NCI-H1694 treated with DMSO at 0.1 percent for 48 hours (cell line): Measurements from ENCODE around the gene HIVEP1.
"Not testable (repeated sequence)": the region's sequence is repeated elsewhere in the genome, so short reads cannot be mapped to it uniquely, and the experiment has no call there.

Source experiments
- DNase-seq: peaks from one replicate; lab custom pipeline; 2025; lab: John Stamatoyannopoulos, UW

Gene HIVEP1

DNA sequence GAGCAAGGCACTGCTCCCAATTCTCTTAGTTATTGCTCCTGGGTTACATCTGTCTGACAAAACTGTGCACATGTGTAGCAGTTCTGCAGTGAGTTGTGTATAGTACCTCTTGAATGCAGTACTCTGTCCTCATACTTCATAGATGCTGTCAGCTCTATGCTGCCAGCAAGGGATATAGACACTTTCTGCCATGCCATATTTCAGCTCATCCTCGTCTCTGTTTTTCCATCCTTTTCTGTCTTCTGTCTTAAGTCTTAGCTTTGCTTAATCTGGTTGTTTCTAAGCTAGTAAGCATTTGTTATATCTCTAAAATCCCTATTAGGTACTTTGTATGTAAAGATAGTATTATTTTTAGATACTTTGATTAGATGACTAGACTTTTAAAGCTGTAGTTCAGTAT lies 76.4 kb downstream of the HIVEP1 start:
- DNase-seq: no peak

DNA sequence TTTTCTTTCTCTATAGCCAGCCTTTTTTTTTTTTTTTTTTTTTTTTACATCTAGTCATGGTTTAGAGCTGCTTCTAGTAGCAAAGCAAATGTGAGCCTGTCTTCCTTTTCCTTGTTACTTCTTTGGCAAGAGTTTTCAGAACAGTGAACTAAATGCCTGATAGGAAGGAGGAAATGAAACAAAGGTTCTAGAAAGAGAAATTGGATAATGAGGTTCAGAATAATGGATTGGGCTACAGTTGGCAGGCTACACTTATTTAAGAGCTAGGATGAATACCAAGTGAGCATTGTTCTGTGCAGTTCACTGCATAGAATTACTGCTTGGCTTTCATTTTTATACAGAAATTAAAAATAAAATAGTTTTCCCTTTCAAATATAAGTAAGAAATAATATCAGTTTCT lies 78.6 kb downstream of the HIVEP1 start:
- no peak for DNase-seq

DNA sequence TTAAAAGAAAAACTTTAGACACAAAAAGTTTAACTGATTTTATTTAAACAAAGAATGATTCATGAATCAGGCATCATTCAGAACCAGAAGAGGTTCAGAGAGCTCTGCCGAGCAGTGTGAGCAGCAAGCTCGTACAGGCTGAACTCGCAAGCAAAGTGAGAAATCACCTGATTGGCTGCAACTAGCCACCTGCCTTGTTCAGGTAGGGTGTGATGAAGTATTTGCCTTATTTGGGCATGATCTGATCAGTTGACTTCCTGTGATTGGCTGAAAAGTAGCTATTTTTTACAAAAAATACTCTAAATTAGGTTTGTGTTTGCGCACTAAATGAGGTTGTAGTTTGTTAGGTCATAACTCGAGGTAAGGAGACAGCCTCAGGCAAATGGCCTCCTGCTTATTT lies 80.7 kb downstream of the HIVEP1 start:
- no peak for DNase-seq

DNA sequence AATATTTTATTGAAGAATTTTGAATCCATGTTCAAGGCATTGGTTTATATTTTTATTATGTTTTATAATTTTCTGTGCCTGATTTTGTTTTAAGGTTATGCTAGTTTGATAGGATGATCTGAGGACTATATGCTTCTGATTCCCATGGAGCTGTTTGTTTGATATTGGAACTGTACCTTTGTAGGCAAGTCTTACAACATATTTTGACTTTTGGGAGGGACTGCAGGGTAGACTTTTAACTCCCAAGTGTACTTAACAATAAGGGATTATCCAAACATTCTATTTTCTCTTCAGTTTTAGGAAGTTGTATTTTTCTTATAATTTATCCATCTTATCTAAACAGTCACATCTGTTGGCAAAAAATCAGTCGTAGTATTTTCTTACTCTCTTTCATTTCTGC lies 82.6 kb downstream of the HIVEP1 start:
- no peak for DNase-seq

DNA sequence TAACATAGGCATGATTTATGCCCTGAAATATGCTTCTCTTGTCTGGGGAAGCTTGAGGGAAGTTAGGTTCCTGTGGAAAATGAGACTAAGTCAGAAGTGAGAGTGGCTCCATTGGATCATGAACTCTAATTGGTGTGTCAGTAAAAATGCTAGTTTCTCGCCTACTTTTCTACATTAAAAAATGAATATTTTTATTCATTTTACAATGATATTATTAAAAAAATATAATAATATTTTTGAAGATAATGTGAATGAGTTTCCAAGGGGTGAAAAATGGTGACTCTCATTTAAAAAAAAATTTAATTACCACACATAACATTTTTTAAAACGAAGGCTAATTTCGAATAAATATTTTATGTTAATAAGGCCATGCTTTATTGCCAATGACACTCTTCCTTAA lies 84.2 kb downstream of the HIVEP1 start:
- DNase-seq: no peak

DNA sequence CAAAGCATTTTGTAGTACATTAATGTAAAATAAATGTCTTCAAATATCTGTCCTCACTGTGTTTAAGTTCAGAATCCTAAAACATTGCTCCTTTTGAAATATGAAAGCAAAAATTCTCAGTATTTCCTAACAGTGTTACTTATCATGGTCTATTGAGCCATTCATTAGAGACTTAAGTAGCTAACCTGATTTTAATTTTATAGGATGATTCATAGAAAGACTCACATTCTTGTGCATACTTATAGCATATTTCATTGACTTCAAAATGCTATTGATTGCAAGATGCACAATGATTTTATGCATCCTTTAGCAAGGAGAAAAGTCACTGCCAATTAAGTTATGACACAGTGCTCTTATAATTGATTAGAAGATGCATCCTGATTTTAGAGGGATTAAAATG lies 85.7 kb downstream of the HIVEP1 start:
- no peak for DNase-seq

DNA sequence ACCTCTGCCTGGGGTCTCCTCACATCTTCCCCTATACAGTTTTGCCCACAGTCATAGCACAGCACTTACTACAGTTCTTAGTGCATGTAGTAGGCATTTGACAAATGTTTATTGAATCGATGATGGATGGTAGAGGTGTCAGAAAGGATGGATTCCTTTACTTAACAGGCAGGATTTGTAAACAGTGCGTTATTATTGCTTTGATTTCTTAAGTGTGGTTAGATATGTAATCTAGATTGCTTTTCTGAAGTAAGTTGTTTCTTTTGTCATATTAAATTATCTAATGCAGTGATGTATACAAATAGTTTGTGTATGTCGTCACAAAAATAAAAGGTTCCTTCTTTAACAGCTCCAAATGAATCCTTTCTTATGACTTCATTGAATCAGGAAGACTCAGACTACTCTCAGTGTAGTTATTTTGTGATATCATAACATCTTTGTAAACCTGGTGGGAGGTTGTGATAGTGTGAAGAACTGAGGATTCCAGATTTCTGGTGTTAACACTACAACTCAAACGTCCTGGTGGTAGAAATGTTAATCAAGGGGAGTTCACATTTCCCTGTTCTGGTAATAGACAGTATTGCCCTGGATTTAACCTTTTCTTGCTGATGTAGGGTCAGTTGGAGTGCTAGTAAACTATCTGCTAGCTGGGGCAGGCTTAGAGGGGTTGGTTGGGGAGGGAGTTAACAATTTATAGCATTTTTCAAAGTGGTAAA lies 87.7 kb downstream of the HIVEP1 start:
- DNase-seq: no peak

DNA sequence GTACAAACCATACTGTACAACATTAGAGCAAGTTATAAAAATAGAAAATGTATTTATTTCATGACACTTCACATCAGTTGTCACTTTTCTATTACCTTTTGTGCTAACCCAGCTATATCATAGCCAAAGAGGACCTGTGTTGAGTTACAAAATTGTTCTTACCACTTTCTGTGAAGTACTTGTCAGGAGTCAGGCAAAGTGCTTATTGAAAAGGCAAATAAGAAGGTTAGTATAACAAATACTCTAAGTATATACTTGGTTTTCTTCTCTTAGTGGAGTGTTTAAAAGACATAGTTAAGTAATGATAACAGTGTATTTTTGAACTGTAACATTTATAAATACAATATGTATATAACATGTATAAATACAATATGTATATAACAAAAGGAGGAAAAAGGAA lies 88.9 kb downstream of the HIVEP1 start:
- no peak for DNase-seq

DNA sequence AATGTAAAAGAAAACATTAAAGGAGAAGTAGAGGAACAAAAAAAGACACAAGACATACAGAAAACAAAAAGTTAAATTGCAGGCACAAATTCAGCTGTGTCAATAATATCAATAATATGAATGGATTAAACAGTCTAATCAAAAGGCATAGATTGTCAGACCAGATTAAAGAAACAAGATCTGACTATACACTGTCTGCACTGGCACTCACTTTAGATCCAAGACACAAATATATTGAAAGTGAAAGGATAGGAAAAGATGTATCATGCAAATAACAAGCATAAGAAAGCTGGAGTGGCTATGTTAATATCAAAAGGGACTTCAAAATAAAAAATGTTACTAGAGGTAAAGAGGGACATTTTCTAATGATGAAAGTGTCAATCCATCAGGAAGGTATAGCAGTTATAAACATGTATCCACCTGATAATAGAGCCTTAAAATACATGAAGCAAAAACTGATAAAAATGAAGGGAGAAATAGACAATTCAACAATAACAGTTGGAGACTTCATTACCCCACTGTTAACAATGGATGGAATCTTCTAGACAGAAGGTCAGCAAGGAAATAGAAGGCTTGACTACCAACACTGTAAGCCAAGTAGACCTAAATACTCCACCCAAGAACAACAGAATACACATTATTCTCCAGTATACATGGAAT lies 89.7 kb downstream of the HIVEP1 start:
- no peak for DNase-seq

DNA sequence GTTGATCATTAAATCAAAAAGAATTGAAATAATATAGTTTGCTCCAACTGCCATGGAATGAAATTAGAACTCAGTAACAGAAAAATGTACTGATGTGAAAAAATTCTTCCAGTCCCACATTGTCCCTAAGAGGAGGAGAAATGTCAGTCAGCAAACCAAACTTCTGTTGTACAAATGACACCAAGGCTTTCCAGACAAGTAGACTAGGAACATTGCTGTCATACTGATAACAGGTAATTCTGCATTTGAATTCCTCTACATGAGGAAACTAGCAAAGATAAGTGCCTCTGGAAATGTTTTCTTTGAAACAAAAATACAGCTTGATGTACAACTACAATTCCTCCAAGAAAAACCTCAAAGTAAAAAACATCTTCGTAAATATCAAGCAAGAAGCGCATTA lies 90.2 kb downstream of the HIVEP1 start:
- DNase-seq: no peak

DNA sequence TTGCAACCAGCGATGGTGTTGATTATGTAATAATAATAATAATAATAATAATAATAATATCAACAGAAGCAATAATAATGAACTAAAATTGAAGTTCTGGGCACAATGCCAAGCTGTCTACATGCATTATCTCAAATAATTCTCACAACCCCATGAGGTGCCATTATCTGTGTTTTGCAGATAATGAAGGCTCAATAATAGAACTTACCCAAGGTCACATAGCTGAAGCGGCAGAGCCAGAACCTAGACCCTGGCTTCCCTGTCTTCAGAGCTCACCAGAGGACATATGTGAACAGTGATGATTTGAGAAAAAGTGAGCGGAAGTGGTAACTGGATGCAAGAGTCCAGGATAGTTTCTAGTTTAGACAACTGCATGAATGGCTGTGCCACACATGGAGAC lies 91.0 kb downstream of the HIVEP1 start:
- DNase-seq: no peak

DNA sequence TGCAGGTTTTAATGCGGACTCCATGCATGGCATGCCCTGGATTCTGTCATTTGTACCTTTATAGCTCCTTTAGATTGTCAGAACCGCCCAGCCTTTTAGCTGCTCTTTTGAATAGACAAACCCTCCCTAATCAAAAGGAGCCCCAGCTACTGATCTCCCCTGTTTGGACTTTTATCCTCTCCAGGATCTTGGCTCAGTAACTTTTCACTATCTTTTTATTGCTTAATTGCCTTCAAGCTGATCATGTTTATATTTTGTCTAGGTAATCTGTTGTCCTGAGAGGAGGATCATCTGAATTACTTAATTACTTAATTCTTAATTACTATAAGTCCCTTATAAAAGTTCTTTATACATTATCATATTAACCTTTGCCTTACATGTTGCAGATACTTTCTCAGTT lies 93.2 kb downstream of the HIVEP1 start:
- no peak for DNase-seq

DNA sequence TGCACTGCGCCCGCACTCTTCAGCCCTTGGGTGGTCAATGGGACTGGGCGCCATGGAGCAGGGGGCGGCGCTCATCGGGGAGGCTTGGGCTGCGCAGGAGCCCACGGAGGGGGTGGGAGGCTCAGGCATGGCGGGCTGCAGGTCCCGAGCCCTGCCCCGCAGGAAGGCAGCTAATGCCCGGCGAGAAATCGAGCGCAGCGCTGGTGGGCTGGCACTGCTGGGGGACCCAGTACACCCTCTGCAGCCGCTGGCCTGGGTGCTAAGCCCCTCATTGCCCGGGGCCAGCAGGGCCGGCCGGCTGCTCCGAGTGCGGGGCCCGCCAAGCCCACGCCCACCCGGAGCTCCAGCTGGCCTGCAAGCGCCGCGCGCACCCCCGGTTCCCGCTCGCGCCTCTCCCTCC lies 96.3 kb downstream of the HIVEP1 start:
- not testable (repeated sequence) for DNase-seq

DNA sequence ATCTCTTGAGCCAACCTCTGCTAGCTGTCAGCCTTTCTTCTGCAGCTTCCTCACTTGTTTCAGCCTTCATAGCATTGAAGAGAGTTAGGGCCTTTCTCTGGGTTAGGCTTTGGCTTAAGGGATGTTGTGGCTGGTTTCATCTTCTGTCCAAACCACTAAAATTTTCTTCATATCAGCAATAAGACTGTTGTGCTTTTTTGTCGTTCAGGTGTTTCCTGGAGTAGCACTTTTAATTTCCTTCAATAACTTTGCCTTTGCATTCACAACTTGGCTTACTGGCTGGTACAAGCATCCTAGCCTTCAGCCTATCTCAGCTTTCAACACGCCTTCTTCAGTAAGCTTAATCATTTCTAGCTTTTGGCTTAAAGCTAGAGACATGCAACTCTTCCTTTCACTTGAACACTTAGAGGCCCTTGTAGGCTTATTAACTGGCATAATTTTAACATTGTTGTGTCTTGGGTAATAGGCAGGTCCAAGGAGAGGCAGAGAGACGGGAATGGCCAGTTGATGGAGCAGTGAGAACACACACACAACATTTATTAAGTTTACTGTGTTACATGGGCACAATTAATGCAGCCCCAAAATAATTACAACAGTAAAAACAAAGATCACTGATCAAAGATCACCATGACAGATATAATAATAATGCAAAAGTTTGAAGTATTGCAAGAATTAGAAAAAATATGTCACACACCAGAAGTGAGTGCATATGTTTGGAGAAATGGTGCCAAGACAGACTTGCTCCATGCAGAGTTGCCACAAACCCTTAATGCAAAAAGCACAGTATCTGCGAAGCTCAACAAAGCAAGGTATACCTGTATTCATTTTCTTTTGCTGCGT lies 98.6 kb downstream of the HIVEP1 start:
- DNase-seq: no peak

DNA sequence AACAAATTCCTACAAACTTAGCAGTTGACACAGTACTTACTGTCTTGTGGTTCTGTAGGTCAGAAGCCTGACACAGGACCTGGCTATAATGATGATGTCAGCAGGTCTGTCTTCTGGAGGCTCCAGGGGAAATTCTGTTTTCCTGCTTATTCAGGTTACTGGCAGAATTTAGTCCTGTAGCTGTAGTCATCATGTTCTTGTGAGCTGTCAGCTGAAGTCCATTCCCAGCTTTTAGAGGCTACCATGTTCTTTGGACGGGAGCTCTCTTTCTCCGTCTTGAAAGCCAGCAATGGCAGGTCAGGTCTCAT lies 99.2 kb downstream of the HIVEP1 start:
- DNase-seq: no peak

DNA sequence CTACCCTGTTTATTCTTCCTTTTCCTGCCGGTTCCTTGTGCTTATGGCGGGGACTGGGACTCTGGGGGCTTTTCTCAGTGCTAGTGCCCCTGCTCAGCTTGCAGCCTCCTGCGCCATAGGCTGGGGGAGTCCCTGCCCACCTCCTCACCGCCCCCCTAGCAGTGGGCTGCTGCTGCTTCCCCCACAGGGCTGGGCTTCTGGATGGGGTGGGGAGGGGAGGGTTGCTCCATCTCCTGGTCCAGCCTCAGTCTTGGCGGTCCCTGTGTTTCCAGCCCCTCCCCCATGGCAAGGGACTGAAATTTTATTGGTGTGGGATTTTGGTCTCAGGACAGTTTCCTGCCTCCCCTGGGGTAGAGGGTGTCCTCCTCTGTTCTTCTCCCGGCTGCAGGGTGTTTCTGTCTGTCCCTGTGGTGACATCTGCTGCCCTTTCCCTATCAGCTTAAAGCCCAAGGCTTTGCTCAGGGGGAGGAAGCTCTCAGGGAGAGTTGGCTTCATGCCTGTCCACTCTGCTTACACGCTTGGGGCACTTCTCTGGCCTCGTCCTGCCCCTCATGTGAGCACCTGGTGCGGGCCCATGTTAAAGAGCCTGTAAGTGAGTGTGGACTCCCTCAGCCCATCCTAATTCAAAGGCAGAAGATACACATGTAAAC lies 100.6 kb downstream of the HIVEP1 start:
- no peak for DNase-seq

DNA sequence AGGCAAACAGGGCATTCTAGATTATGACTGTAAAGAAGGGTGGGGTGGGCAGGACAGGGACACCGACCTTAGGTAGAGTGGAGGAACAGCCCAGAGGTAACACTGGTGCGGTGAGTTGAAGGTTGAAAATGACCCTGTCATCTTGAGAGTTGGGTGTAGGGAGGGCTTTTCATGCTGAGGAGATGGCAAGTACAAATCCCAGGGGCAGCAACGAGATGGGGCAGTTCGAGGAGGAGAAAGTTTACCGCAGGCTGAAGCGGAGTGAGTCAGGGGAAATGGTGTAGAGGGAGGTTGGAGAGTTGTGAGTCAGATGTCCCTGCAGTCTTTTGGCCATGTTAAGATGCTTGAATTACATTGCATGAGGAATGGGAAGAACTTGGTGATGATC lies 101.1 kb downstream of the HIVEP1 start:
- no peak for DNase-seq

DNA sequence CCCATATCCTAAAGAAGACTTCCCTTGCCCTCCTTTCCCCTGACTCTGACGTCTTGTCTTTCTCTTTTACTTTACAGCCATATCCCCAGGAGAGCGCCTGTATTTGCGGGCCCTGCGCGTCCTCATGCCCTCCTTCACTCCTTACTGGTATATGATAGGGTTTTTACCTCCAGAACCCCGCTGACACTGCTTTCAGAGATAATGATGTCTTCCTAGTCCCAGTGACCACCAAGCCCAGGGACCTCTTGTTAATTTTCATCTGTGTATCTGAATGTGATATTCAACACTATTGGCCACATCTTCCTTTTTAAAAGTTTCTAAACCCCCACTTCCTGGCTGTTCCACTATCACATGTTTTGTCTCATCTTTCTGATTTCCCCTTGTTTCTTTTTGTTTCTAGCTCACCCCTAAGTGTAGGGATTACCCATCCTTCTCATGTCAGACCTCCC lies 102.0 kb downstream of the HIVEP1 start:
- DNase-seq: no peak

DNA sequence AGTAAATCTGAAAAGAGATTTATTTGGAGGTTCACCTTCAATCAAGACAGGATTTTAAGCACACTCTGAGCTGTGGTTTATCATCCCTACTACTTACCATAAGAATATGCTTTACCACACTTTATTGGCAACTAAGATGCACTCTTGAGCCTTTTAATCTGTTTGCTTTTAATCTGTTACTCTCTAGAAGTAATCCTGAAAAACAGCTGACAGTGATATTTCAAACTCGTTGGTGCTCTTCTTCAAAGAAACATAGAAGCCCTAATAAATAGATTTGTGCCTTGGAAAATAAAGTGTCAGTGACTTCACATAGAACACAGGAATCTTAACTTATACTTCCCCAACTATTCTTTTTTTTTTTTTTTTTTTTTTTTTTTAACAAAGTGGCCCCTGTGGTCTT lies 102.9 kb downstream of the HIVEP1 start:
- DNase-seq: no peak

DNA sequence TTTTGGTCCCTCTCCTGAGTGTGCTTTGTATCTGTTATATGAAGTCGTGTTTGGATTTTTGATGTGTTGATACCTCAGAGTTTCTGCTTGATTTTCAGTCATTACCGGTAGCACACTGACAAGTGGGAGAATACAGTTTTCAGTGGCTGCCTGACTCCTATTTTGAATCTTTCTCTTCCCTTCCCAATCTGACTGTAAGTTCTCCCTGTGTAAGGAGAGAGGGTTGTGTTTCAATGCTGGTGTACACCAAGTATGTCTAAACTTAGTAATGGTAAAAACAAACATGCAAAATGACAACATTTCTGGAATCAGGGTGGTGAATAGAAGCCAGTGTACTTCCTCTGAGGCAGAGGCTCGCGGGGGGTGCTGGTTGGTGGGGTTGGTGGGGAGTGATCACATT lies 103.4 kb downstream of the HIVEP1 start:
- DNase-seq: no peak

DNA sequence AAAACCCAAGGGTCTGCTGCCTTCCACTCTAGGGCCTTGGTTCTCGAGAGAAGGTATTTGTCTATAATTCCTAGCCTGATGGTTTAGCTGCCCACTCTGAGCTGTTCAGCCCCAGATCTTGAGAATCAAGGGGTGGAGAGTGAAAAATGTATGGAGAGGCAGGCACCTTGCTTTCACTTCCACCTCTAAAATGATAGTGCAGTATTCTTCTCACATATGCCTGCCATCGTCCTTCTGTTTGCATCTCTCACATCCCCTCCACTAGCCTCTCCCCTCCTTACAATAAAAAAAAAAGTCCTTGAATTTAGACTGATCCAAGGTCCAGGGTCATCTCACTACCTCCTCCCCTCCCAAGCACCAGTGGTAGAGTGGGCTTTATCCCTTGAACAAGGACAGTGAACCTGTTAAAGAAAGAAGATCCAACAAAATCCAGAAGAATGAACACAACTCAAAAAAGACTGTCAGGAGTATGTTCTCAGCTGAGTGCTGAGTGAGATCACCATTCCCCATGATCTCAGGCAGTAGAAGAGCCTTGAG lies 104.2 kb downstream of the HIVEP1 start:
- DNase-seq: no peak

DNA sequence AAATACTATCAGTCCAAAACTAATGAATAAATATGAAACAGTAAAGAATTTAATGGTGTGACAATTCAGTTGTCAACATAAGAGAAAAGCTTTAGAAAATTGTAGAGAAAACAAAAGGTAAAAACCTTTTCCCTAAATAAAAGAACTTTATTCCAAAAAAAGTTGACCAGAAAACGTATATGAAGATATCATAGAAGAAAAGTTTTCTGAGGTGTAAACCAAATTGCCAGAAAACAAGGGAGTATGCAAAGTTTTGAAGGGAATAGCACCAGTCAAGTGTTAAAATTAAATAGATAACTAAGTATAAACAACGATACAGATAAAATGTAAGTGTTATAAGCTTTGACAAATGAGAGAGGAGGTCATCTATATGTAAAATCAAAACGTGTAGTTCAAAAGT lies 104.9 kb downstream of the HIVEP1 start:
- no peak for DNase-seq

DNA sequence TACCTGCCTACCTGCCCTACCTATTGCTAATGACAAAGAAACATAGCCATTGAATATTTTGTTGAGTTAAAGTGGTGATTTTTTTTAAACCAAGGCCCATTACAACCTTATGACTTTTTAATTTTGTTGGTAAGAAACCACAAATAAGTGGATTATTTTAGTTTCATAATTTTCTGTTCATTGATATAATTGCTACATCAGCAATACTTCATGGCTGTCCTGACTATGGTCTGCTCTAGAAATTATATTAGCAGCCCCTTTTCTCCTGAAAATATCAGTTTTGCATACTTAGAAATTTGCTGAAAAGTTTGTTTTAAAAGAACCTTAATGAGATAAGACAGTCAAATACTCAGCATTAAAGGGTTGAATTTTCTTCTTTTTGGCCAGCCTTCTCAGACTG lies 106.5 kb downstream of the HIVEP1 start:
- no peak for DNase-seq
